B cell (primary cell): ENCODE data around the gene BRMS1. TPM values are rescaled to one million over a fixed set of nuclear protein-coding genes. Genes with fewer than 3 reads are reported as not detected.
A peak's percentile ranks its signal among the peaks of the same experiment; 100 is the strongest.

ENCODE experiments used
- ATAC-seq: fragments of 200-7000 bp; cut with Tn5 transposase; one replicate; pipeline ENCODE4 v1.10.0; 2021; ENCODE audit warnings: low read depth, mild to moderate bottlenecking, moderate number of reproducible peaks, moderate library complexity
- CTCF ChIA-PET: fragments of 350-600 bp; sonication (Branson Sonifier 250); formaldehyde crosslinking; loops from one replicate; lab custom pipeline; 2021; ENCODE audit warnings: antibody characterized with exemption, inconsistent platforms; lab: Charles Lee
- POLR2A ChIA-PET: fragments of 350-600 bp; sonication (Branson Sonifier 250); formaldehyde crosslinking; loops from one replicate; lab custom pipeline; 2021; ENCODE audit warnings: antibody characterized with exemption; lab: Charles Lee
- DNase-seq: peaks from one replicate; pipeline ENCODE4 v3.0.0; 2013
- H2AFZ ChIP-seq: 2 replicates; pipeline ENCODE4 v1.6.1; 2012; ENCODE audit warnings: mild to moderate bottlenecking, low read depth, low read length; ENCODE audit not compliant: insufficient read depth, poor library complexity, severe bottlenecking
- H3K27ac ChIP-seq, 2 donors: 1 replicate in 1 of 2; 2 replicates in 1 of 2; pipeline ENCODE4 v1.5.1; 2012 to 2013; ENCODE audit warnings: low read length in 2 of 2, mild to moderate bottlenecking in 2 of 2, moderate library complexity in 1 of 2
- H3K27me3 ChIP-seq, 4 experiments: fragments of 200-600 bp in 1 of 4; sonication (generic) in 1 of 4; replicated peaks in 1 of 4; 1 replicate in 2 of 4; 2 replicates in 2 of 4; pipeline versions ENCODE4 v1.6.1 to v1.7.0; 2013 to 2016; ENCODE audit warnings: low read length in 3 of 4, mild to moderate bottlenecking in 2 of 4, mixed read lengths in 1 of 4, moderate library complexity in 1 of 4; ENCODE audit not compliant: insufficient read depth in 4 of 4, control insufficient read depth in 3 of 4; ENCODE audit errors: control extremely low read depth in 1 of 4
- H3K36me3 ChIP-seq, 2 experiments: replicated peaks in 1 of 2; 1 replicate in 1 of 2; 2 replicates in 1 of 2; pipeline versions ENCODE4 v1.6.1 to v1.7.1; 2013; ENCODE audit warnings: low read length in 1 of 2; ENCODE audit not compliant: insufficient read depth in 2 of 2, control insufficient read depth in 1 of 2; ENCODE audit errors: control extremely low read depth in 1 of 2, extremely low read depth in 1 of 2
- H3K4me1 ChIP-seq, 2 donors: fragments of 200-600 bp in 1 of 2; sonication (generic) in 1 of 2; 1 replicate in 1 of 2; 2 replicates in 1 of 2; pipeline versions ENCODE4 v1.5.1 to v1.6.1; 2013 to 2017; ENCODE audit warnings: low read length in 2 of 2; ENCODE audit not compliant: control insufficient read depth in 2 of 2, insufficient read depth in 2 of 2
- H3K4me2 ChIP-seq: replicated peaks from 2 replicates; pipeline ENCODE3; 2012; ENCODE audit warnings: mild to moderate bottlenecking, low read depth, low read length; ENCODE audit not compliant: poor library complexity, severe bottlenecking
- H3K4me3 ChIP-seq, 5 experiments: fragments of 200-600 bp in 1 of 5; sonication (generic) in 1 of 5; 1 replicate in 3 of 5; 2 replicates in 2 of 5; pipeline versions ENCODE4 v1.5.1 to v1.7.0; 2011 to 2016; ENCODE audit warnings: low read length in 4 of 5, mild to moderate bottlenecking in 4 of 5, low read depth in 2 of 5, control low read depth in 1 of 5, moderate library complexity in 1 of 5; ENCODE audit not compliant: insufficient read depth in 1 of 5; ENCODE audit errors: control extremely low read depth in 1 of 5, extremely low read depth in 1 of 5
- H3K79me2 ChIP-seq: fragments of 200-600 bp; sonication (generic); one replicate; pipeline ENCODE4 v1.6.0; 2016; ENCODE audit warnings: low read length; ENCODE audit not compliant: control insufficient read depth, insufficient read depth
- H3K9ac ChIP-seq: fragments of 200-600 bp; sonication (generic); 2 replicates; pipeline ENCODE4 v1.6.1; 2017; ENCODE audit warnings: mild to moderate bottlenecking, low read length, moderate library complexity
- H3K9me3 ChIP-seq, 3 donors: one replicate each; pipeline versions ENCODE4 v1.6.1 to v1.7.1; 2013; ENCODE audit warnings: low read length in 2 of 3; ENCODE audit not compliant: control insufficient read depth in 2 of 3, insufficient read depth in 1 of 3; ENCODE audit errors: control extremely low read depth in 1 of 3
- H4K20me1 ChIP-seq: 2 replicates; pipeline ENCODE4 v1.6.0; 2012; ENCODE audit warnings: mild to moderate bottlenecking, low read length; ENCODE audit not compliant: insufficient read depth, control insufficient read depth, poor library complexity, severe bottlenecking
- H3K27ac Mint-ChIP-seq: one replicate; pipeline ENCODE4 v1.8.0; 2021; ENCODE audit warnings: mixed read lengths
- H3K27me3 Mint-ChIP-seq: one replicate; pipeline ENCODE4 v1.8.0; 2021; ENCODE audit warnings: mixed read lengths
- H3K4me1 Mint-ChIP-seq: one replicate; pipeline ENCODE4 v1.8.0; 2021; ENCODE audit warnings: mixed read lengths
- H3K4me3 Mint-ChIP-seq: one replicate; pipeline ENCODE4 v1.8.0; 2021; ENCODE audit warnings: mixed read lengths
- H3K9me3 Mint-ChIP-seq: one replicate; pipeline ENCODE4 v1.8.0; 2022; ENCODE audit warnings: mixed read lengths; ENCODE audit not compliant: insufficient read depth
- EZH2 ChIP-seq: IDR thresholded peaks from 2 replicates; pipeline ENCODE4 v1.6.1; 2012; ENCODE audit warnings: borderline replicate concordance, low read depth, mild to moderate bottlenecking, moderate library complexity, low read length; ENCODE audit not compliant: insufficient read depth, poor library complexity, severe bottlenecking
- WGBS: methylation state at CpG from one replicate; pipeline ENCODE4 v1.1.5; 2013; ENCODE audit warnings: missing lambda C conversion rate; ENCODE audit not compliant: insufficient coverage; 5-methylcytosine and 5-hydroxymethylcytosine counted together
- intact Hi-C: fragments of 100-400 bp; cut with micrococcal nuclease; formaldehyde crosslinking; loops from one replicate; pipeline ENCODE4 v1.10.0; 2022
- polyA plus RNA-seq: library from polyadenylated mRNA; depleted of rRNA; stranded (reverse); fragments of >200 nt; gene quantifications from 2 replicates; pipeline ENCODE4 v1.2.3, GENCODE V29; 2012
- total RNA-seq, 2 donors: library from RNA; stranded (reverse); fragments of 120-200 nt in 1 of 2; gene quantifications; 1 replicate in 1 of 2; 2 replicates in 1 of 2; pipeline versions ENCODE4 v1.2.3 to v1.2.4, GENCODE V29; 2013 to 2022
- TF ChIP-seq, protein P1 (sequence below): fragments of 200-600 bp; IDR thresholded peaks from one replicate; pipeline ENCODE4 v1.8.0; 2022; ENCODE audit warnings: antibody characterized with exemption, mild to moderate bottlenecking

The BRMS1 gene
- total and polyA plus RNA-seq, 2 donors (not counting 1 experiment from before 2014, with no cell fraction given), result 51.2 to 58.3 TPM

DNA sequence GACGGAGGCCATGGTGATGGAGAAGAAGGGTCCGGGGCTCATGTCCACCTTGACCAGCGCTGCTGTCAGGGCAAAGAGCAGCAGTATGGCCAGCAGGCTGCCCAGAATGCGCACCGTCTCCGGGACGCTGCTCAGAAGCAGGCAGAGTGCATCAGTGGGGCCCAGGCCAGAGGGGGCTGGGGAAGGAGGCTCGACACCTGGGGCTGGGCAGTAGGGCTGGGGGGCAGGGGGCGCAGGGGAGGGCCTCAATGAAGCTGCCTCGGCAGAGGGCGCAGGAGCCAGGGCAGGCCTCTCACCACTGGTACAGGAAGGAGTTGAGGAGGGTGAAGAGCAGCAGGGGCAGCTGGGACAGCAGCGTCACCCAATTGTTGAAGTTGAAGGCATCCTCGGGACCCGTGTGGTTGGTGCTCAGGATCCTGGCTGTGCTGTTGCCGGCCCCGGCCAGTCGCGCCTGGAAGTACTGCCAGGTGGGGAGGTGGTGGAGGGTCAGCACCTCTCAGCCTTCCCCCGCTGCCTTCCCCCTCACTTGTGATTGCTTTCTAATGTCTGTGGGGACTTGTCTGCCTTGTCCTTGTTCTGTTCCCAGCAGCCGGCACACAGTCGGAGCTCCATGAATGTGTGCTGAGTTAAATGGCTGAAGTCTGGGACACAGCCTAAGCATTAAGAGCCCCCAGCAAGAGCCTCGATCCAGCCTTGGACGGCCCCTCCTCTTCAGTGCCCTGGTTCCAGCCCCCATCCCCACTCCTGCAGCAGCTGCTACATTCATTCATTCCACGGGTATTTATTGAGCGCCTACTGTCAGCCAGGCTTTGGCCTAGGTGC is 24.4 kb upstream of the BRMS1 start:
- no peak overlapping the region for H3K27ac Mint-ChIP-seq
- Histone ChIP-seq H3K79me2 (no peaks in the 10 kb centered on the region), H3K27me3 (no peaks in the 10 kb centered on the region), H2AFZ (no peak overlapping the region), H3K4me3 (no peak overlapping the region), H3K27ac (no peak overlapping the region), H3K36me3 (no peaks in the 10 kb centered on the region), H3K4me2 (no peak overlapping the region), H3K9me3 (peaks cover 0 to 10% (median 0%) of the 10 kb centered on the region in 3 donors), H3K9ac (no peak overlapping the region), H3K4me1 (peaks cover 9 to 15% of the 10 kb centered on the region in 2 donors), H4K20me1 (no peaks in the 10 kb centered on the region)
- 97% methylated on average over 22 of the region's 25 CpGs for WGBS
- H3K9me3 Mint-ChIP-seq, result no peaks in the 10 kb centered on the region
- TF ChIP-seq EZH2, result no peak
- TF ChIP-seq, protein P1, sequence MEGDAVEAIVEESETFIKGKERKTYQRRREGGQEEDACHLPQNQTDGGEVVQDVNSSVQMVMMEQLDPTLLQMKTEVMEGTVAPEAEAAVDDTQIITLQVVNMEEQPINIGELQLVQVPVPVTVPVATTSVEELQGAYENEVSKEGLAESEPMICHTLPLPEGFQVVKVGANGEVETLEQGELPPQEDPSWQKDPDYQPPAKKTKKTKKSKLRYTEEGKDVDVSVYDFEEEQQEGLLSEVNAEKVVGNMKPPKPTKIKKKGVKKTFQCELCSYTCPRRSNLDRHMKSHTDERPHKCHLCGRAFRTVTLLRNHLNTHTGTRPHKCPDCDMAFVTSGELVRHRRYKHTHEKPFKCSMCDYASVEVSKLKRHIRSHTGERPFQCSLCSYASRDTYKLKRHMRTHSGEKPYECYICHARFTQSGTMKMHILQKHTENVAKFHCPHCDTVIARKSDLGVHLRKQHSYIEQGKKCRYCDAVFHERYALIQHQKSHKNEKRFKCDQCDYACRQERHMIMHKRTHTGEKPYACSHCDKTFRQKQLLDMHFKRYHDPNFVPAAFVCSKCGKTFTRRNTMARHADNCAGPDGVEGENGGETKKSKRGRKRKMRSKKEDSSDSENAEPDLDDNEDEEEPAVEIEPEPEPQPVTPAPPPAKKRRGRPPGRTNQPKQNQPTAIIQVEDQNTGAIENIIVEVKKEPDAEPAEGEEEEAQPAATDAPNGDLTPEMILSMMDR, result no peak
- POLR2A ChIA-PET, result interaction anchor here (1.3 kb wide), 1 partner anchor 57 kb away, joined by 3 read pairs; no protein-coding TSS in a partner anchor
- no peak for ATAC-seq
- CTCF ChIA-PET, result interaction anchor here (1.5 kb wide), 1 partner anchor 19 kb away, joined by 3 read pairs; no protein-coding TSS in a partner anchor
- H3K4me1 Mint-ChIP-seq, result peaks cover 10% of the 10 kb centered on the region
- DNase-seq, result no peak
- H3K4me3 Mint-ChIP-seq, result peak overlapping the region; percentile 30
- no peaks in the 10 kb centered on the region for H3K27me3 Mint-ChIP-seq
- intact Hi-C loops, result no loop called here

DNA sequence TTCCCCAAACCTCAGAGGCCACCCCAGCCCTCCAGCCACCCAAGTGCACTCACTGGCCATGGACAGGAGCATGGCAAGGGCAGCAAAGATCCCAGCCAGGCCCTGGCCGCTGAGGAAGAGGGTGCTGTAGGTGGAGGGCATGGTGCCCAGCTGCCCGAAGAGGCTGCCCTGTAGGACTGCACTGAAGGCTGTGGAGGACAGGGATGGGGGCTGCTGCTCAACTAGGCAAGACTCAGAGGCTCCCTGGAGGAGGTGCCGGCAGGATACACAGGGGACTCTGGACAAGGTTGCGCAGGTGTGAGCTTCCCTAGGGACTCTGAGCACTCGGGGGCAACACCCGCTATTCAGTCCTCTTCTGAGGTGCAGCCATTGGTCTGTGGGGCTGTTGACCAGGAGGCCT is 23.6 kb upstream of the BRMS1 start:
- Histone ChIP-seq H3K79me2 (no peaks in the 10 kb centered on the region), H3K9me3 (peaks cover 0 to 10% (median 0%) of the 10 kb centered on the region in 3 donors), H3K4me3 (no peak overlapping the region), H4K20me1 (no peaks in the 10 kb centered on the region), H3K27me3 (no peaks in the 10 kb centered on the region), H3K4me2 (no peak overlapping the region), H3K9ac (no peak overlapping the region), H3K4me1 (peaks cover 9 to 15% of the 10 kb centered on the region in 2 donors), H2AFZ (no peak overlapping the region), H3K27ac (no peak overlapping the region), H3K36me3 (no peaks in the 10 kb centered on the region)
- ChIA-PET POLR2A (no interaction called here), CTCF (interaction anchor here (1.0 kb wide), 1 partner anchor 57 kb away, joined by 3 read pairs; no protein-coding TSS in a partner anchor)
- Mint-ChIP-seq H3K27me3 (no peaks in the 10 kb centered on the region), H3K27ac (no peak overlapping the region), H3K9me3 (no peaks in the 10 kb centered on the region), H3K4me1 (peaks cover 10% of the 10 kb centered on the region), H3K4me3 (no peak overlapping the region)
- 91% methylated on average over 5 of the region's 6 CpGs for WGBS
- intact Hi-C loops, result no loop called here
- TF ChIP-seq EZH2, result no peak
- TF ChIP-seq, protein P1, result no peak
- DNase-seq (no peak), ATAC-seq (no peak)
